ENCODE results near the gene KCNG2.

GRCh38 chr18:79883461-79884293, 85.9 kb downstream of the KCNG2 start:
- TF ChIP-seq ZNF274 (IDR thresholded peaks at IDR 0.05; ENCODE audit: low read depth, low read length) (no peak), CBX3 (IDR thresholded peaks at IDR 0.05; ENCODE audit: low read depth) (no peak), ATF3 (IDR thresholded peaks at IDR 0.05) (no peak), CTCF (IDR thresholded peaks at IDR 0.05 in 2 of 3, conservative IDR thresholded peaks at IDR 0.05 in 1 of 3; ENCODE audit: borderline replicate concordance in 1 of 3, insufficient read depth in 1 of 3, low read depth in 2 of 3, low read length in 2 of 3) (no peak), EZH2 (IDR thresholded peaks at IDR 0.05) (no peak), ELF1 (IDR thresholded peaks at IDR 0.05; ENCODE audit: borderline replicate concordance, low read depth) (no peak), REST (IDR thresholded peaks at IDR 0.05; ENCODE audit: low read depth) (no peak), POLR2A (IDR thresholded peaks at IDR 0.05; ENCODE audit: borderline replicate concordance, extremely low read depth, insufficient read depth, insufficient read length) (no peak)

Data from HCT116 (cell line).